K562 (cell line): Measurements from ENCODE around the gene PTCH2. TPM values are rescaled to one million over a fixed set of nuclear protein-coding genes. Genes with fewer than 3 reads are reported as not detected.
A peak's percentile ranks its signal among the peaks of the same experiment; 100 is the strongest.

Source experiments
- ATAC-seq: fragments of 200-7000 bp; cut with Tn5 transposase; 3 replicates; pipeline ENCODE4 v1.9.1; 2020; ENCODE audit warnings: moderate library complexity
- BruUV-seq: library from RNA; stranded (reverse); fragments of 400-500 nt; replicated peaks from 2 replicates; lab custom pipeline; 2021; lab: Mats Ljungman, UMichigan
- CTCF ChIA-PET: fragments of 300-600 bp; formaldehyde crosslinking; extraction: SDS; loops from one replicate; lab custom pipeline; 2021; ENCODE audit warnings: low intra/inter-chr PET ratio; lab: Yijun Ruan, JAX
- POLR2A ChIA-PET: fragments of 300-600, 350-650 bp; sonication (Branson Sonifier 250); formaldehyde crosslinking; extraction: SDS; loops from one replicate; lab custom pipeline; 2021; ENCODE audit warnings: antibody characterized with exemption, inconsistent platforms; lab: Yijun Ruan, JAX
- DNase-seq, 4 experiments: peaks; one replicate each; pipeline versions ENCODE4 v3.0.0 to v3.0.0-alpha.2; 2011 to 2018; ENCODE audit warnings: low spot score in 3 of 4, mixed read lengths in 3 of 4; ENCODE audit errors: extremely low read depth in 1 of 4
- FAIRE-seq: peaks from 2 replicates; lab custom pipeline; 2011; peaks lifted over from hg19 to GRCh38; lab: Jason Lieb, UNC
- H2AFZ ChIP-seq: 2 replicates; pipeline ENCODE4 v1.6.0; 2011; ENCODE audit warnings: low read depth, low read length, control low read depth, inconsistent platforms
- H3K27ac ChIP-seq: fragments of 200-600 bp; 3 replicates; pipeline ENCODE4 v1.8.0; 2011; ENCODE audit warnings: low read depth, mild to moderate bottlenecking, control low read depth, inconsistent platforms, low read length, moderate library complexity, mixed read lengths; ENCODE audit errors: extremely low read depth
- H3K27me3 ChIP-seq, 2 experiments: fragments of 300-600 bp in 1 of 2; 2 replicates in 1 of 2; 3 replicates in 1 of 2; pipeline versions ENCODE4 v1.6.0 to v1.8.0; 2011; ENCODE audit warnings: inconsistent platforms in 2 of 2, low read length in 2 of 2, mild to moderate bottlenecking in 1 of 2, mixed read lengths in 1 of 2, moderate library complexity in 1 of 2; ENCODE audit not compliant: control insufficient read depth in 2 of 2, insufficient read depth in 2 of 2
- H3K36me3 ChIP-seq: fragments of 300-600 bp; 3 replicates; pipeline ENCODE4 v1.8.0; 2011; ENCODE audit warnings: mild to moderate bottlenecking, low read length, inconsistent platforms; ENCODE audit not compliant: control insufficient read depth, insufficient read depth
- H3K4me1 ChIP-seq, 2 experiments: fragments of 200-600 bp in 1 of 2; replicated peaks in 1 of 2; 2 replicates in 1 of 2; 3 replicates in 1 of 2; pipeline versions ENCODE4 v1.5.1 to v1.8.0; 2011; ENCODE audit warnings: inconsistent platforms in 2 of 2, low read length in 2 of 2, mild to moderate bottlenecking in 1 of 2, mixed read lengths in 1 of 2, moderate library complexity in 1 of 2; ENCODE audit not compliant: control insufficient read depth in 2 of 2, insufficient read depth in 2 of 2
- H3K4me2 ChIP-seq: 2 replicates; pipeline ENCODE4 v1.6.1; 2011; ENCODE audit warnings: low read length, control low read depth, inconsistent platforms, mixed read lengths; ENCODE audit not compliant: insufficient read depth
- H3K4me3 ChIP-seq: fragments of 200-600 bp; sonication (generic), shearing (Covaris generic); 2 replicates; pipeline ENCODE4 v1.5.1; 2016; ENCODE audit warnings: control low read depth, inconsistent platforms
- H3K79me2 ChIP-seq: fragments of 200-600 bp; 3 replicates; pipeline ENCODE4 v1.8.0; 2011; ENCODE audit warnings: low read length, inconsistent platforms; ENCODE audit not compliant: control insufficient read depth, insufficient read depth
- H3K9ac ChIP-seq, 2 experiments: 2 replicates each; pipeline versions ENCODE4 v1.6.0 to v1.6.1; 2011; ENCODE audit warnings: low read depth in 2 of 2, low read length in 2 of 2, control low read depth in 1 of 2, inconsistent platforms in 1 of 2, mild to moderate bottlenecking in 1 of 2, mixed read lengths in 1 of 2; ENCODE audit not compliant: insufficient read depth in 1 of 2
- H3K9me1 ChIP-seq: one replicate; pipeline ENCODE4 v1.6.0; 2011; ENCODE audit warnings: inconsistent platforms, mild to moderate bottlenecking, low read length, moderate library complexity; ENCODE audit not compliant: control insufficient read depth, insufficient read depth
- H3K9me3 ChIP-seq: replicated peaks from 2 replicates; pipeline ENCODE4 v1.5.1; 2011; ENCODE audit warnings: low read depth, low read length, inconsistent platforms; ENCODE audit not compliant: control insufficient read depth, insufficient read depth
- H4K20me1 ChIP-seq: replicated peaks from 2 replicates; pipeline ENCODE4 v1.6.1; 2011; ENCODE audit warnings: low read length, inconsistent platforms, mixed read lengths; ENCODE audit not compliant: control insufficient read depth, insufficient read depth
- EZH2 ChIP-seq: IDR thresholded peaks from 2 replicates; pipeline ENCODE4 v1.6.1; 2012; ENCODE audit warnings: low read depth, mild to moderate bottlenecking, inconsistent platforms, low read length, borderline replicate concordance
- FIP1L1 ChIP-seq: fragments of 200-400 bp; formaldehyde crosslinking; IDR thresholded peaks from 2 replicates; pipeline ENCODE4 v1.6.1; 2018; ENCODE audit warnings: mild to moderate bottlenecking, low read depth, low read length; ENCODE audit not compliant: poor library complexity, severe bottlenecking
- RBM22 ChIP-seq: fragments of 200-400 bp; formaldehyde crosslinking; IDR thresholded peaks from 2 replicates; pipeline ENCODE4 v1.6.1; 2018; ENCODE audit warnings: low read length, low read depth; ENCODE audit not compliant: poor library complexity, severe bottlenecking
- SREBF2 ChIP-seq: sonication (generic); formaldehyde crosslinking; IDR thresholded peaks from 2 replicates; pipeline ENCODE4 v1.4.0; 2020; ENCODE audit warnings: mild to moderate bottlenecking, missing genetic modification reagents
- STAG1 ChIP-seq: sonication (generic); formaldehyde crosslinking; IDR thresholded peaks from 2 replicates; pipeline ENCODE4 v1.5.0; 2020; ENCODE audit warnings: missing genetic modification reagents, borderline replicate concordance
- ZNF12 ChIP-seq: sonication (generic); formaldehyde crosslinking; IDR thresholded peaks from 2 replicates; pipeline ENCODE4 v1.4.0; 2020; ENCODE audit warnings: mild to moderate bottlenecking, missing genetic modification reagents
- ZNF217 ChIP-seq: sonication (generic); formaldehyde crosslinking; IDR thresholded peaks from 2 replicates; pipeline ENCODE4 v1.8.0; 2022; ENCODE audit warnings: mild to moderate bottlenecking, missing genetic modification reagents
- ZNF695 ChIP-seq: fragments of 450-650 bp; formaldehyde crosslinking; IDR thresholded peaks from 2 replicates; pipeline ENCODE4 v1.4.0; 2020; ENCODE audit warnings: mild to moderate bottlenecking, moderate library complexity
- WGBS: fragments of 100-300 bp; shearing (Covaris generic); methylation state at CpG from one replicate; pipeline ENCODE4 v1.1.6; 2016; ENCODE audit warnings: low coverage, mixed read lengths; ENCODE audit not compliant: insufficient coverage; ENCODE audit errors: missing lambda C conversion rate; 5-methylcytosine and 5-hydroxymethylcytosine counted together
- in situ Hi-C: fragments of 300-500 bp; cut with MboI; formaldehyde crosslinking; loops from 4 replicates; pipeline ENCODE4 v1.15.0; 2018; ENCODE audit warnings: inconsistent platforms, mixed read lengths
- intact Hi-C: fragments of 100-400 bp; cut with micrococcal nuclease; formaldehyde crosslinking; loops from 2 replicates; pipeline ENCODE4 v1.14.2; 2022
- polyA plus RNA-seq, 8 experiments: library from polyadenylated mRNA; depleted of rRNA in 4 of 8; stranded (reverse) in 5 of 8; unstranded in 3 of 8; fragments of >200 nt; fragmentation: Nextera tagmentation in 2 of 8; fragmentation: Illumina TruSeq in 1 of 8; extraction: Ambion mirVana in 2 of 8; extraction: Trizol in 1 of 8; gene quantifications; 2 replicates each; pipeline versions ENCODE4 v1.2.1 to v1.2.3, GENCODE V29; 2011 to 2014; ENCODE audit warnings: inconsistent platforms in 1 of 8, missing spikeins in 1 of 8
- total RNA-seq, 7 experiments: library from RNA; depleted of rRNA in 6 of 7; stranded (reverse); fragments of >200 nt in 6 of 7; fragmentation: Illumina TruSeq in 2 of 7; extraction: Trizol in 2 of 7; gene quantifications; 2 replicates each; pipeline versions ENCODE4 v1.2.1 to v1.2.3, GENCODE V29; 2011 to 2021; ENCODE audit warnings: low replicate concordance in 1 of 7
- TF ChIP-seq, protein P1 (sequence below): sonication (generic); formaldehyde crosslinking; IDR thresholded peaks from 2 replicates; pipeline ENCODE4 v1.8.0; 2022; ENCODE audit warnings: mild to moderate bottlenecking, missing genetic modification reagents
- TF ChIP-seq, protein P2 (sequence below): sonication (generic); formaldehyde crosslinking; IDR thresholded peaks from 2 replicates; pipeline ENCODE4 v1.8.1; 2023; ENCODE audit warnings: mild to moderate bottlenecking, missing genetic modification reagents
- TF ChIP-seq, protein P3 (sequence below): fragments of 250-450 bp; sonication (Bioruptor Pico); IDR thresholded peaks from 2 replicates; pipeline ENCODE4 v1.8.0; 2022; ENCODE audit warnings: moderate library complexity, mild to moderate bottlenecking, inconsistent platforms

Gene PTCH2
- total and polyA plus RNA-seq, 9 of the 15 experiments (the other 6 are each of a cell fraction or from before 2014, with no cell fraction given) = 0.15 to 27.3 (median 0.48) TPM; not detected in 1

DNA sequence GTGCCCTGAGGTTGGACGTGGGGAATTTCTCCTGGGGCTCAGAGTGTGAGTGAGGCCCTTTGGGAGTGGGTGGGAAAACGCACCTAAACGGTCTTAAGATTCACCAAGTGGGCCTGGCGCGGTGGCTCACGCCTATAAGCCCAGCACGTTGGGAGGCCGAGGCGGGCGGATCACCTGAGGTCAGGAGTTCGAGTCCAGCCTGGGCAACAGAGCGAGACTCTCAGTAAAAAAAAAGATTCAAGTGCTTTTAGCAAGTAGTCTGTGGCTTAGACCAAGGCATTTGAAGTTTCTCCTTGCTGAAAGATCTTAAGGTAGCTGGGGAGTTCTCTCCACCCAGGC, 66.4 kb downstream of the PTCH2 start (continued):
- TF ChIP-seq, protein P1, sequence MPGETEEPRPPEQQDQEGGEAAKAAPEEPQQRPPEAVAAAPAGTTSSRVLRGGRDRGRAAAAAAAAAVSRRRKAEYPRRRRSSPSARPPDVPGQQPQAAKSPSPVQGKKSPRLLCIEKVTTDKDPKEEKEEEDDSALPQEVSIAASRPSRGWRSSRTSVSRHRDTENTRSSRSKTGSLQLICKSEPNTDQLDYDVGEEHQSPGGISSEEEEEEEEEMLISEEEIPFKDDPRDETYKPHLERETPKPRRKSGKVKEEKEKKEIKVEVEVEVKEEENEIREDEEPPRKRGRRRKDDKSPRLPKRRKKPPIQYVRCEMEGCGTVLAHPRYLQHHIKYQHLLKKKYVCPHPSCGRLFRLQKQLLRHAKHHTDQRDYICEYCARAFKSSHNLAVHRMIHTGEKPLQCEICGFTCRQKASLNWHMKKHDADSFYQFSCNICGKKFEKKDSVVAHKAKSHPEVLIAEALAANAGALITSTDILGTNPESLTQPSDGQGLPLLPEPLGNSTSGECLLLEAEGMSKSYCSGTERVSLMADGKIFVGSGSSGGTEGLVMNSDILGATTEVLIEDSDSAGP (CRISPR knock-in tag) = no peak

DNA sequence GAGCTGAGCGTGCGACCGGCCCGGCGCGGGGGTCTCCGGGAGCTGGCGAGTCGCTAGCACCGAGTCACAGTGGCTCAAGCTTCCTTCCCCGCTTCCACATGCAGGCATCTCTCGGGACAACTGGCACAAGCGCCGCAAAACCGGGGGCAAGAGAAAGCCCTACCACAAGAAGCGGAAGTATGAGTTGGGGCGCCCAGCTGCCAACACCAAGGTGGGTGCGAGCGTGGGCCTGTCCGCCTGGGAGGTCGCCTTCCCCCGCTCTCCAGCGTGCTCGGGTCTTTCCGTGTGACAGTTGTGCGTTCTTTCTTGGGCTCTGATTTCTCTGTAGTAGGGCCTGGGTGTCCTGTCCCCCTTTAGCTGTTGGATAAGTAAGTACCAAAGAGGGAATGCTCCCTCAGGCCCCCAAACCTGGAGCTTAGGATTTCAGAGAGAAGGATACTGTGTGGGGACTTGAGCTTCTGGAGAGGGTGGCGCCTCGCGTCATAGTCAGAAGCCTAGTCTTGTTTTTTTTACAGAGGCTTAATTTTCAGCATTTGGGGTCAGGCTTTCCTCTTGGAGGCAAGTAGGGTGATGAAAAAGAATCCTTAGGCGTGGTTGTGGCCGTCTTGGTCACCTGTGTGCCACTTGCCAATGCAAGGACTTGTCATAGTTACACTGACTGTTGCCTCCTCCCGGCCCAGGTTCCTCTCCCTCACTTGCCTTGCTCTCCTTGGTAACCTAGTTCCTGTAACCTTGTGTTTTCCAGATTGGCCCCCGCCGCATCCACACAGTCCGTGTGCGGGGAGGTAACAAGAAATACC, 66.9 kb downstream of the PTCH2 start:
- Histone ChIP-seq H3K9me3 (no peaks in the 10 kb centered on the region), H3K9ac (peak overlapping the region; percentile 99), H3K79me2 (peaks cover 54% of the 10 kb centered on the region), H3K4me1 (peaks cover 13 to 22% of the 10 kb centered on the region in 2 experiments), H4K20me1 (peaks cover 31% of the 10 kb centered on the region), H3K9me1 (peaks cover 10% of the 10 kb centered on the region), H3K4me2 (peak overlapping the region; percentile 93), H2AFZ (0 out of 2 replicates have a peak overlapping the region, but pooled peaks have one; percentile 83), H3K4me3 (peak overlapping the region; percentile 75), H3K36me3 (peaks cover 55% of the 10 kb centered on the region), H3K27ac (peak overlapping the region; percentile 98), H3K27me3 (no peaks in the 10 kb centered on the region)
- ChIA-PET POLR2A (interaction anchor here (0.6 to 11.6 kb wide), 46 partner anchors 10 to 1760 kb away, joined by 3 to 253 read pairs (median 4); partner anchors contain the start of genes AKR1A1, BEST4, BTBD19 and DYNLT4), CTCF (interaction anchor here (0.7 to 1.3 kb wide), 2 partner anchors 69 to 527 kb away, joined by 3 read pairs; no protein-coding TSS in a partner anchor)
- under 1% methylated on average over 36 of the region's 36 CpGs for WGBS
- ATAC-seq (peak; percentile 4), DNase-seq (peak in 3 of 4 experiments; percentile 54 to 58 (median 57)), FAIRE-seq (no peak)
- in situ Hi-C loops (no loop called here), intact Hi-C loops (loop anchor here (2.0 to 5.0 kb wide), 3 partner anchors 37 to 45 kb away; partner anchors contain the start of genes KIF2C and RNU5D-1)
- TSS peak; percentile 52 for BruUV-seq
- TF ChIP-seq, protein P2, sequence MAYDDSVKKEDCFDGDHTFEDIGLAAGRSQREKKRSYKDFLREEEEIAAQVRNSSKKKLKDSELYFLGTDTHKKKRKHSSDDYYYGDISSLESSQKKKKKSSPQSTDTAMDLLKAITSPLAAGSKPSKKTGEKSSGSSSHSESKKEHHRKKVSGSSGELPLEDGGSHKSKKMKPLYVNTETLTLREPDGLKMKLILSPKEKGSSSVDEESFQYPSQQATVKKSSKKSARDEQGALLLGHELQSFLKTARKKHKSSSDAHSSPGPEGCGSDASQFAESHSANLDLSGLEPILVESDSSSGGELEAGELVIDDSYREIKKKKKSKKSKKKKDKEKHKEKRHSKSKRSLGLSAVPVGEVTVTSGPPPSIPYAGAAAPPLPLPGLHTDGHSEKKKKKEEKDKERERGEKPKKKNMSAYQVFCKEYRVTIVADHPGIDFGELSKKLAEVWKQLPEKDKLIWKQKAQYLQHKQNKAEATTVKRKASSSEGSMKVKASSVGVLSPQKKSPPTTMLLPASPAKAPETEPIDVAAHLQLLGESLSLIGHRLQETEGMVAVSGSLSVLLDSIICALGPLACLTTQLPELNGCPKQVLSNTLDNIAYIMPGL = peak; percentile 60
- peak; percentile 81 for TF ChIP-seq FIP1L1
- peak; percentile 84; the same call in 1 of the 2 replicates for TF ChIP-seq SREBF2 (CRISPR knock-in tag)
- TF ChIP-seq, protein P3, sequence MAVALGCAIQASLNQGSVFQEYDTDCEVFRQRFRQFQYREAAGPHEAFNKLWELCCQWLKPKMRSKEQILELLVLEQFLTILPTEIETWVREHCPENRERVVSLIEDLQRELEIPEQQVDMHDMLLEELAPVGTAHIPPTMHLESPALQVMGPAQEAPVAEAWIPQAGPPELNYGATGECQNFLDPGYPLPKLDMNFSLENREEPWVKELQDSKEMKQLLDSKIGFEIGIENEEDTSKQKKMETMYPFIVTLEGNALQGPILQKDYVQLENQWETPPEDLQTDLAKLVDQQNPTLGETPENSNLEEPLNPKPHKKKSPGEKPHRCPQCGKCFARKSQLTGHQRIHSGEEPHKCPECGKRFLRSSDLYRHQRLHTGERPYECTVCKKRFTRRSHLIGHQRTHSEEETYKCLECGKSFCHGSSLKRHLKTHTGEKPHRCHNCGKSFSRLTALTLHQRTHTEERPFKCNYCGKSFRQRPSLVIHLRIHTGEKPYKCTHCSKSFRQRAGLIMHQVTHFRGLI (CRISPR knock-in tag) = no peak; the same call in 1 of the 2 replicates
- TF ChIP-seq ZNF695 (CRISPR knock-in tag) = no peak
- TF ChIP-seq ZNF217 (CRISPR knock-in tag) = no peak
- TF ChIP-seq ZNF12 (CRISPR knock-in tag) = peak; percentile 64; the same call in 1 of the 2 replicates
- no peak for TF ChIP-seq STAG1 (CRISPR knock-in tag)
- TF ChIP-seq EZH2 = no peak
- peak; percentile 39 for TF ChIP-seq RBM22
